GM21786 (cell line): Measurements from ENCODE around the gene SLC35F3.

ENCODE experiments used
- ATAC-seq: cut with Tn5 transposase; IDR thresholded peaks from one replicate; pipeline ENCODE4 v1.9.1; 2021; ENCODE audit not compliant: unreplicated experiment

The SLC35F3 gene

GRCh38 chr1:234216116-234216703, 311.7 kb downstream of the SLC35F3 start:
- ATAC-seq = no peak

- ATAC-seq = no peak
Measured at GRCh38 chr1:234217316-234217840, 312.9 kb downstream of the SLC35F3 start.

- ATAC-seq = no peak
Measured at GRCh38 chr1:234218078-234218477, 313.6 kb downstream of the SLC35F3 start.

- ATAC-seq = no peak
Measured at GRCh38 chr1:234219711-234220110, 315.2 kb downstream of the SLC35F3 start.

GRCh38 chr1:234221601-234222000, 317.1 kb downstream of the SLC35F3 start:
- ATAC-seq = no peak

- ATAC-seq = no peak
Measured at GRCh38 chr1:234222561-234223280, 318.2 kb downstream of the SLC35F3 start.

- ATAC-seq = no peak
Measured at GRCh38 chr1:234226113-234226818, 321.8 kb downstream of the SLC35F3 start.

- no peak for ATAC-seq
Measured at GRCh38 chr1:234226819-234227165, 322.3 kb downstream of the SLC35F3 start.

GRCh38 chr1:234229581-234230387, 325.3 kb downstream of the SLC35F3 start:
- no peak for ATAC-seq

GRCh38 chr1:234230414-234230862, 326.0 kb downstream of the SLC35F3 start:
- peak; percentile 83 for ATAC-seq

- no peak for ATAC-seq
Measured at GRCh38 chr1:234231061-234231892, 326.8 kb downstream of the SLC35F3 start.

GRCh38 chr1:234231893-234232276, 327.4 kb downstream of the SLC35F3 start:
- ATAC-seq = no peak

GRCh38 chr1:234234199-234234598, 329.7 kb downstream of the SLC35F3 start:
- ATAC-seq = no peak

GRCh38 chr1:234235434-234235881, 331.0 kb downstream of the SLC35F3 start:
- ATAC-seq = no peak

- ATAC-seq = no peak
Measured at GRCh38 chr1:234237393-234237792, 332.9 kb downstream of the SLC35F3 start.

GRCh38 chr1:234238060-234238459, 333.6 kb downstream of the SLC35F3 start:
- no peak for ATAC-seq

GRCh38 chr1:234239515-234239914, 335.0 kb downstream of the SLC35F3 start:
- ATAC-seq = no peak

GRCh38 chr1:234239936-234240335, 335.5 kb downstream of the SLC35F3 start:
- ATAC-seq = no peak

- ATAC-seq = no peak
Measured at GRCh38 chr1:234240680-234241079, 336.2 kb downstream of the SLC35F3 start.

GRCh38 chr1:234241941-234242490, 337.5 kb downstream of the SLC35F3 start:
- no peak for ATAC-seq
